HepG2 (cell line): ENCODE data around the gene BCAN. TPM values are rescaled to one million over a fixed set of nuclear protein-coding genes. Genes with fewer than 3 reads are reported as not detected.

Experiments
- AGO1 ChIP-seq: fragments of 200-400 bp; formaldehyde crosslinking; IDR thresholded peaks from 2 replicates; pipeline ENCODE4 v1.6.1; 2017; ENCODE audit warnings: mild to moderate bottlenecking, low read depth, low read length, moderate library complexity; ENCODE audit not compliant: poor library complexity, severe bottlenecking
- AHR ChIP-seq: IDR thresholded peaks from 2 replicates; pipeline ENCODE4 v1.6.1; 2018; ENCODE audit warnings: missing genetic modification reagents, missing compliant biosample characterization
- CHD4 ChIP-seq: fragments of 200-600 bp; sonication (generic); IDR thresholded peaks from 2 replicates; pipeline ENCODE4 v1.7.0; 2017; ENCODE audit warnings: mild to moderate bottlenecking, low read length, borderline replicate concordance
- HOXD1 ChIP-seq: sonication (generic); formaldehyde crosslinking; IDR thresholded peaks from 2 replicates; pipeline ENCODE4 v1.5.0; 2020; ENCODE audit warnings: missing genetic modification reagents
- ISX ChIP-seq: sonication (generic); formaldehyde crosslinking; conservative IDR thresholded peaks from 2 replicates; pipeline ENCODE4 v1.5.0; 2020; ENCODE audit warnings: missing genetic modification reagents
- JUND ChIP-seq: sonication (generic); formaldehyde crosslinking; IDR thresholded peaks from 2 replicates; pipeline ENCODE4 v1.8.0; 2022; ENCODE audit warnings: mild to moderate bottlenecking, missing genetic modification reagents
- KDM4B ChIP-seq: sonication (generic); formaldehyde crosslinking; IDR thresholded peaks from 2 replicates; pipeline ENCODE4 v1.4.0; 2020; ENCODE audit warnings: missing genetic modification reagents
- MBD4 ChIP-seq: IDR thresholded peaks from 2 replicates; pipeline ENCODE4 v1.6.1; 2012; ENCODE audit warnings: low read length, inconsistent platforms, borderline replicate concordance
- MIER2 ChIP-seq: IDR thresholded peaks from 2 replicates; pipeline ENCODE4 v1.6.1; 2016; ENCODE audit warnings: missing biosample characterization, missing genetic modification reagents
- NFYC ChIP-seq: IDR thresholded peaks from 2 replicates; pipeline ENCODE4 v1.6.1; 2016; ENCODE audit warnings: missing genetic modification reagents, missing compliant biosample characterization
- PAWR ChIP-seq: sonication (generic); formaldehyde crosslinking; IDR thresholded peaks from 2 replicates; pipeline ENCODE4 v1.4.0; 2020; ENCODE audit warnings: missing genetic modification reagents, mild to moderate bottlenecking, borderline replicate concordance
- RFX3 ChIP-seq: IDR thresholded peaks from 2 replicates; pipeline ENCODE4 v1.6.1; 2016; ENCODE audit warnings: missing biosample characterization, missing genetic modification reagents
- SMAD9 ChIP-seq: sonication (generic); formaldehyde crosslinking; IDR thresholded peaks from 2 replicates; pipeline ENCODE4 v1.5.1; 2020; ENCODE audit warnings: mild to moderate bottlenecking, missing genetic modification reagents
- TSC22D2 ChIP-seq: sonication (generic); formaldehyde crosslinking; IDR thresholded peaks from 2 replicates; pipeline ENCODE4 v1.5.1; 2020; ENCODE audit warnings: missing genetic modification reagents, mild to moderate bottlenecking, borderline replicate concordance
- XRCC5 ChIP-seq: fragments of 200-400 bp; formaldehyde crosslinking; optimal IDR thresholded peaks from 2 replicates; pipeline ENCODE3; 2017; ENCODE audit warnings: mild to moderate bottlenecking, low read length
- ZFYVE20 ChIP-seq: sonication (generic); formaldehyde crosslinking; IDR thresholded peaks from 2 replicates; pipeline ENCODE4 v1.8.0; 2023; ENCODE audit warnings: low read depth, mild to moderate bottlenecking, moderate library complexity, missing genetic modification reagents, borderline replicate concordance
- ZNF460 ChIP-seq: sonication (generic); formaldehyde crosslinking; IDR thresholded peaks from 2 replicates; pipeline ENCODE4 v1.5.1; 2020; ENCODE audit warnings: missing genetic modification reagents, mild to moderate bottlenecking, borderline replicate concordance
- ZNF7 ChIP-seq: IDR thresholded peaks from 2 replicates; pipeline ENCODE4 v1.6.1; 2016; ENCODE audit warnings: missing biosample characterization, missing genetic modification reagents
- polyA plus RNA-seq, 8 experiments: library from polyadenylated mRNA; depleted of rRNA in 3 of 8; stranded (reverse) in 7 of 8; unstranded in 1 of 8; fragments of >200 nt; fragmentation: Illumina TruSeq in 4 of 8; extraction: Trizol in 4 of 8; gene quantifications; 2 replicates each; pipeline versions ENCODE4 v1.2.1 to v1.2.3, GENCODE V29; 2011 to 2016; ENCODE audit warnings: low read depth in 4 of 8, missing spikeins in 1 of 8, mixed read lengths in 1 of 8; ENCODE audit not compliant: insufficient read depth in 1 of 8
- total RNA-seq, 5 experiments: library from RNA; depleted of rRNA; stranded (reverse); fragments of >200 nt; fragmentation: Illumina TruSeq; extraction: Trizol; gene quantifications; 2 replicates each; pipeline ENCODE4 v1.2.3, GENCODE V29; 2016; ENCODE audit warnings: low read depth in 1 of 5
- TF ChIP-seq, protein P1 (sequence below): sonication (generic); formaldehyde crosslinking; IDR thresholded peaks from 2 replicates; pipeline ENCODE4 v1.5.0; 2020; ENCODE audit warnings: missing genetic modification reagents
- TF ChIP-seq, protein P2 (sequence below): sonication (generic); formaldehyde crosslinking; IDR thresholded peaks from 2 replicates; pipeline ENCODE4 v1.5.1; 2020; ENCODE audit warnings: missing genetic modification reagents, mild to moderate bottlenecking, borderline replicate concordance
- TF ChIP-seq, protein P3 (sequence below): sonication (generic); formaldehyde crosslinking; IDR thresholded peaks from 2 replicates; pipeline ENCODE4 v1.4.0; 2020; ENCODE audit warnings: missing genetic modification reagents, borderline replicate concordance

Gene BCAN
- total and polyA plus RNA-seq, 2 of the 13 experiments (the other 11 are each of a cell fraction or from before 2014, with no cell fraction given) = not detected

DNA sequence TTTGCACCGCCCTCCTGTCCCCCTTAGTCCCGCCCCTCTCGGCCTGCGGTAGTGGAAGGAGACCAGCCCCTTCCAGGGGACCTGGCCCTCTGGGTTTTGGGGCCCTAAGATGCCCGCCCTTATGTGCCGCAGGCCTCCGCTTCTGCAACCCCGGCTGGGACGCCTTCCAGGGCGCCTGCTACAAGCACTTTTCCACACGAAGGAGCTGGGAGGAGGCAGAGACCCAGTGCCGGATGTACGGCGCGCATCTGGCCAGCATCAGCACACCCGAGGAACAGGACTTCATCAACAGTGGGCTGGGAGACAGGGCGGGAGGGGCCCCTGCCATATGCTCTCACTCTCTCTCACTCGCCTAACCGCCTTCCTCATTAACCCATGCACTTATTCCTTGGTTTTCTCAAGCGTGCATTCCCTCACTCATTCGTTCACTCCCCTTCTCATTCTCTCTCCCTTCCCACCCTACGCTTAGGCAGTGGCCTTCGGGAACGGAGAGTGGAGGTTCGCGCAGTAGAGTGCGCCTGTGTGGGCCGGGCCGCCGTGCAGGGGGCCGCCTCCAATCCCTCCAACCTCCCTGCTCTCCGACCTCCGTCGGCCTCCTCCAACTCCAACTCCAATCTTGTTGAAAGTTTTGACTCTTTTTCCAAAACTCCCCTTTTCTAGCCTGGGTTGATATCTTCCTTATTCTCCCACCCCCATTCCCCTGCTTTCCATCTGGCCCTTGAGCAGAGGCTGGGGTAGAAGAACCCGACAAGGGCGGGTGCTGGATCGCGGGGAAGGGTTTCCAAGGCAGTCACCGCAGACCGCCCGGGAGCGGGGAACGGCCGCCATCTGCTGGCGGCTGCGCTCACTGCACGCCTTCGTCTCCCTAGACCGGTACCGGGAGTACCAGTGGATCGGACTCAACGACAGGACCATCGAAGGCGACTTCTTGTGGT lies 15.2 kb downstream of the BCAN start (continued):
- TF ChIP-seq, protein P1, sequence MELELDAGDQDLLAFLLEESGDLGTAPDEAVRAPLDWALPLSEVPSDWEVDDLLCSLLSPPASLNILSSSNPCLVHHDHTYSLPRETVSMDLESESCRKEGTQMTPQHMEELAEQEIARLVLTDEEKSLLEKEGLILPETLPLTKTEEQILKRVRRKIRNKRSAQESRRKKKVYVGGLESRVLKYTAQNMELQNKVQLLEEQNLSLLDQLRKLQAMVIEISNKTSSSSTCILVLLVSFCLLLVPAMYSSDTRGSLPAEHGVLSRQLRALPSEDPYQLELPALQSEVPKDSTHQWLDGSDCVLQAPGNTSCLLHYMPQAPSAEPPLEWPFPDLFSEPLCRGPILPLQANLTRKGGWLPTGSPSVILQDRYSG (CRISPR knock-in tag) = no peak
- TF ChIP-seq ISX (CRISPR knock-in tag) = no peak
- TF ChIP-seq XRCC5 = peak; percentile 66
- TF ChIP-seq SMAD9 (CRISPR knock-in tag) = no peak
- TF ChIP-seq ZNF7 = no peak
- peak; percentile 86 for TF ChIP-seq AGO1
- no peak for TF ChIP-seq PAWR (CRISPR knock-in tag)
- TF ChIP-seq CHD4 = no peak
- TF ChIP-seq, protein P2, sequence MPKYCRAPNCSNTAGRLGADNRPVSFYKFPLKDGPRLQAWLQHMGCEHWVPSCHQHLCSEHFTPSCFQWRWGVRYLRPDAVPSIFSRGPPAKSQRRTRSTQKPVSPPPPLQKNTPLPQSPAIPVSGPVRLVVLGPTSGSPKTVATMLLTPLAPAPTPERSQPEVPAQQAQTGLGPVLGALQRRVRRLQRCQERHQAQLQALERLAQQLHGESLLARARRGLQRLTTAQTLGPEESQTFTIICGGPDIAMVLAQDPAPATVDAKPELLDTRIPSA = no peak
- TF ChIP-seq, protein P3, sequence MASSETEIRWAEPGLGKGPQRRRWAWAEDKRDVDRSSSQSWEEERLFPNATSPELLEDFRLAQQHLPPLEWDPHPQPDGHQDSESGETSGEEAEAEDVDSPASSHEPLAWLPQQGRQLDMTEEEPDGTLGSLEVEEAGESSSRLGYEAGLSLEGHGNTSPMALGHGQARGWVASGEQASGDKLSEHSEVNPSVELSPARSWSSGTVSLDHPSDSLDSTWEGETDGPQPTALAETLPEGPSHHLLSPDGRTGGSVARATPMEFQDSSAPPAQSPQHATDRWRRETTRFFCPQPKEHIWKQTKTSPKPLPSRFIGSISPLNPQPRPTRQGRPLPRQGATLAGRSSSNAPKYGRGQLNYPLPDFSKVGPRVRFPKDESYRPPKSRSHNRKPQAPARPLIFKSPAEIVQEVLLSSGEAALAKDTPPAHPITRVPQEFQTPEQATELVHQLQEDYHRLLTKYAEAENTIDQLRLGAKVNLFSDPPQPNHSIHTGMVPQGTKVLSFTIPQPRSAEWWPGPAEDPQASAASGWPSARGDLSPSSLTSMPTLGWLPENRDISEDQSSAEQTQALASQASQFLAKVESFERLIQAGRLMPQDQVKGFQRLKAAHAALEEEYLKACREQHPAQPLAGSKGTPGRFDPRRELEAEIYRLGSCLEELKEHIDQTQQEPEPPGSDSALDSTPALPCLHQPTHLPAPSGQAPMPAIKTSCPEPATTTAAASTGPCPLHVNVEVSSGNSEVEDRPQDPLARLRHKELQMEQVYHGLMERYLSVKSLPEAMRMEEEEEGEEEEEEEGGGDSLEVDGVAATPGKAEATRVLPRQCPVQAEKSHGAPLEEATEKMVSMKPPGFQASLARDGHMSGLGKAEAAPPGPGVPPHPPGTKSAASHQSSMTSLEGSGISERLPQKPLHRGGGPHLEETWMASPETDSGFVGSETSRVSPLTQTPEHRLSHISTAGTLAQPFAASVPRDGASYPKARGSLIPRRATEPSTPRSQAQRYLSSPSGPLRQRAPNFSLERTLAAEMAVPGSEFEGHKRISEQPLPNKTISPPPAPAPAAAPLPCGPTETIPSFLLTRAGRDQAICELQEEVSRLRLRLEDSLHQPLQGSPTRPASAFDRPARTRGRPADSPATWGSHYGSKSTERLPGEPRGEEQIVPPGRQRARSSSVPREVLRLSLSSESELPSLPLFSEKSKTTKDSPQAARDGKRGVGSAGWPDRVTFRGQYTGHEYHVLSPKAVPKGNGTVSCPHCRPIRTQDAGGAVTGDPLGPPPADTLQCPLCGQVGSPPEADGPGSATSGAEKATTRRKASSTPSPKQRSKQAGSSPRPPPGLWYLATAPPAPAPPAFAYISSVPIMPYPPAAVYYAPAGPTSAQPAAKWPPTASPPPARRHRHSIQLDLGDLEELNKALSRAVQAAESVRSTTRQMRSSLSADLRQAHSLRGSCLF (CRISPR knock-in tag) = no peak
- no peak for TF ChIP-seq RFX3
- no peak for TF ChIP-seq MIER2
- TF ChIP-seq MBD4 = no peak
- TF ChIP-seq HOXD1 = no peak
- no peak for TF ChIP-seq KDM4B
- TF ChIP-seq JUND (CRISPR knock-in tag) = no peak
- TF ChIP-seq AHR (CRISPR knock-in tag) = peak; percentile 83; the same call in 1 of the 2 replicates
- TF ChIP-seq ZNF460 (CRISPR knock-in tag) = no peak
- no peak for TF ChIP-seq NFYC (CRISPR knock-in tag)
- TF ChIP-seq TSC22D2 (CRISPR knock-in tag) = no peak
- no peak for TF ChIP-seq ZFYVE20
